ENCODE measurements around the gene MARCHF2. TPM values are rescaled to one million over a fixed set of nuclear protein-coding genes. Genes with fewer than 3 reads are reported as not detected.

MARCHF2 gene
- total and polyA plus RNA-seq, 2 donors (not counting 3 experiments of a cell fraction or from before 2014, with no cell fraction given): 43.5 to 91.9 TPM

GRCh38 chr19:8426283-8426682, 13.2 kb downstream of the MARCHF2 start:
- intact Hi-C loops (cut with micrococcal nuclease) (no loop called here), dilution Hi-C loops (cut with MboI; ENCODE audit: extremely low pct_ligation_motif_present, low sequenced_read_pairs) (no loop called here)
- Histone ChIP-seq H3K27me3 (ENCODE audit: control insufficient read depth in 2 of 2, insufficient read depth in 2 of 2, low read length in 2 of 2) (no peaks in the 10 kb centered on the region), H3K9me3 (replicated peaks; ENCODE audit: control insufficient read depth, insufficient read depth, low read length) (no peaks in the 10 kb centered on the region), H2AFZ (ENCODE audit: low read depth, low read length) (no peak overlapping the region), H3K79me2 (ENCODE audit: control insufficient read depth, insufficient read depth, low read length) (no peaks in the 10 kb centered on the region), H3K36me3 (ENCODE audit: control insufficient read depth in 2 of 2, extremely low read depth in 1 of 2, insufficient read depth in 2 of 2, low read length in 2 of 2) (peaks cover 0 to 14% of the 10 kb centered on the region in 2 experiments), H3K9ac (replicated peaks; ENCODE audit: extremely low read depth, insufficient read depth, low read length) (no peak overlapping the region), H3K27ac (ENCODE audit: insufficient read depth, low read depth, low read length) (no peak overlapping the region), H3K4me3 (replicated peaks in 1 of 3; ENCODE audit: insufficient read depth in 1 of 3, low read depth in 1 of 3, low read length in 3 of 3) (no peak overlapping the region), H3K4me2 (ENCODE audit: insufficient read depth, low read length) (no peak overlapping the region), H4K20me1 (replicated peaks; ENCODE audit: control insufficient read depth, extremely low read depth, insufficient read depth, low read length) (no peaks in the 10 kb centered on the region), H3K9me1 (replicated peaks; ENCODE audit: control insufficient read depth, extremely low read depth, insufficient read depth, low read length) (no peaks in the 10 kb centered on the region), H3K4me1 (ENCODE audit: control insufficient read depth, extremely low read depth, insufficient read depth, low read length) (peaks cover 13% of the 10 kb centered on the region)
- FAIRE-seq (no peak), DNase-seq (ENCODE audit: low read depth, low spot score) (no peak)
- TF ChIP-seq, protein P1, sequence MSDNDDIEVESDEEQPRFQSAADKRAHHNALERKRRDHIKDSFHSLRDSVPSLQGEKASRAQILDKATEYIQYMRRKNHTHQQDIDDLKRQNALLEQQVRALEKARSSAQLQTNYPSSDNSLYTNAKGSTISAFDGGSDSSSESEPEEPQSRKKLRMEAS (IDR thresholded peaks at IDR 0.05; ENCODE audit: insufficient read depth, insufficient read length): no peak
- TF ChIP-seq EZH2 (IDR thresholded peaks at IDR 0.05; ENCODE audit: borderline replicate concordance, low read depth, low read length, severe bottlenecking) (no peak), POLR2A (IDR thresholded peaks at IDR 0.05; ENCODE audit: low read depth, low read length) (no peak), FOS (IDR thresholded peaks at IDR 0.05; ENCODE audit: borderline replicate concordance, insufficient read depth, low read length) (no peak)
- ChIA-PET POLR2A (no interaction called here), CTCF (no interaction called here)
- no TSS peak for BruUV-seq (replicated peaks)

DNA sequence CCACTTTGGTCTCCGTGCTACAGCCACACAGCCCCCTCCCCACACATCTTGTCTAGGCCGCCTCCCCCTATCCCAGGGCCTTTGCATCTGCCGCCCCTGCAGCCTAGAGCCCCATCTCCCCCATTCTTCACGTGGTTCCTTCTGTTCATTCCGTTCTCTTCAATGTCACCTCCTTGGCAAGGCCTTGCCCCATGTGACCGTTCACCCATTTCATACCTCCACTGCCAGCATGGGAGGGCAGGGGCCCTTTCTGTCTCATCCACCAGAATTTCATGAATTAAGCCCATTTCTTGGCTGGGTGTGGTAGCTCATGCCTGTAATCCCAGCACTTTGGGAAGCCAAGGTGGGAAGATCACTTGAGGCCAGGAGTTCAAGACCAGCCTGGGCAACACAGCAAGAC, 15.9 kb downstream of the MARCHF2 start:
- H3K9me1 ChIP-seq (replicated peaks; ENCODE audit: control insufficient read depth, extremely low read depth, insufficient read depth, low read length): no peaks in the 10 kb centered on the region
- ChIA-PET POLR2A (no interaction called here), CTCF (interaction anchor here (1.9 kb wide), 1 partner anchor 16 kb away, joined by 4 read pairs; the partner anchor contains the start of gene MARCHF2)
- no peak overlapping the region for H3K4me2 ChIP-seq (ENCODE audit: insufficient read depth, low read length)
- no peaks in the 10 kb centered on the region for H3K79me2 ChIP-seq (ENCODE audit: control insufficient read depth, insufficient read depth, low read length)
- no TSS peak for BruUV-seq (replicated peaks)
- no peaks in the 10 kb centered on the region for H4K20me1 ChIP-seq (replicated peaks; ENCODE audit: control insufficient read depth, extremely low read depth, insufficient read depth, low read length)
- no peak for DNase-seq (ENCODE audit: low read depth, low spot score)
- dilution Hi-C loops (cut with MboI; ENCODE audit: extremely low pct_ligation_motif_present, low sequenced_read_pairs) (no loop called here), intact Hi-C loops (cut with micrococcal nuclease) (no loop called here)
- TF ChIP-seq, protein P2, sequence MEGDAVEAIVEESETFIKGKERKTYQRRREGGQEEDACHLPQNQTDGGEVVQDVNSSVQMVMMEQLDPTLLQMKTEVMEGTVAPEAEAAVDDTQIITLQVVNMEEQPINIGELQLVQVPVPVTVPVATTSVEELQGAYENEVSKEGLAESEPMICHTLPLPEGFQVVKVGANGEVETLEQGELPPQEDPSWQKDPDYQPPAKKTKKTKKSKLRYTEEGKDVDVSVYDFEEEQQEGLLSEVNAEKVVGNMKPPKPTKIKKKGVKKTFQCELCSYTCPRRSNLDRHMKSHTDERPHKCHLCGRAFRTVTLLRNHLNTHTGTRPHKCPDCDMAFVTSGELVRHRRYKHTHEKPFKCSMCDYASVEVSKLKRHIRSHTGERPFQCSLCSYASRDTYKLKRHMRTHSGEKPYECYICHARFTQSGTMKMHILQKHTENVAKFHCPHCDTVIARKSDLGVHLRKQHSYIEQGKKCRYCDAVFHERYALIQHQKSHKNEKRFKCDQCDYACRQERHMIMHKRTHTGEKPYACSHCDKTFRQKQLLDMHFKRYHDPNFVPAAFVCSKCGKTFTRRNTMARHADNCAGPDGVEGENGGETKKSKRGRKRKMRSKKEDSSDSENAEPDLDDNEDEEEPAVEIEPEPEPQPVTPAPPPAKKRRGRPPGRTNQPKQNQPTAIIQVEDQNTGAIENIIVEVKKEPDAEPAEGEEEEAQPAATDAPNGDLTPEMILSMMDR (IDR thresholded peaks at IDR 0.05; ENCODE audit: extremely low read depth in 1 of 2, insufficient read depth in 1 of 2, low read depth in 1 of 2, low read length in 2 of 2): no peak
- TF ChIP-seq, protein P1 (IDR thresholded peaks at IDR 0.05; ENCODE audit: insufficient read depth, insufficient read length): no peak
- no peak for TF ChIP-seq GATA2 (IDR thresholded peaks at IDR 0.05; ENCODE audit: insufficient read depth, insufficient read length, low read depth, low read length)
- TF ChIP-seq EZH2 (IDR thresholded peaks at IDR 0.05; ENCODE audit: borderline replicate concordance, low read depth, low read length, severe bottlenecking): no peak
- no peak for TF ChIP-seq FOS (IDR thresholded peaks at IDR 0.05; ENCODE audit: borderline replicate concordance, insufficient read depth, low read length)
- no peak for TF ChIP-seq POLR2AphosphoS5 (IDR thresholded peaks at IDR 0.05; ENCODE audit: insufficient read depth, low read depth, low read length)
- TF ChIP-seq JUN (IDR thresholded peaks at IDR 0.05; ENCODE audit: borderline replicate concordance, insufficient read depth, insufficient read length, low read depth): no peak
- TF ChIP-seq POLR2A (IDR thresholded peaks at IDR 0.05; ENCODE audit: low read depth, low read length): no peak
- TF ChIP-seq MYC (IDR thresholded peaks at IDR 0.05; ENCODE audit: low read depth, low read length): no peak
- H3K27me3 ChIP-seq (ENCODE audit: control insufficient read depth in 2 of 2, insufficient read depth in 2 of 2, low read length in 2 of 2): no peaks in the 10 kb centered on the region
- H3K9ac ChIP-seq (replicated peaks; ENCODE audit: extremely low read depth, insufficient read depth, low read length): no peak overlapping the region
- H3K4me3 ChIP-seq (replicated peaks in 1 of 3; ENCODE audit: insufficient read depth in 1 of 3, low read depth in 1 of 3, low read length in 3 of 3): no peak overlapping the region
- H3K36me3 ChIP-seq (ENCODE audit: control insufficient read depth in 2 of 2, extremely low read depth in 1 of 2, insufficient read depth in 2 of 2, low read length in 2 of 2): peaks cover 0 to 7% of the 10 kb centered on the region in 2 experiments
- no peaks in the 10 kb centered on the region for H3K9me3 ChIP-seq (replicated peaks; ENCODE audit: control insufficient read depth, insufficient read depth, low read length)
- no peak overlapping the region for H3K27ac ChIP-seq (ENCODE audit: insufficient read depth, low read depth, low read length)
- peaks cover 6% of the 10 kb centered on the region for H3K4me1 ChIP-seq (ENCODE audit: control insufficient read depth, extremely low read depth, insufficient read depth, low read length)
- no peak for FAIRE-seq
- H2AFZ ChIP-seq (ENCODE audit: low read depth, low read length): no peak overlapping the region
